GM20000 (cell line): ENCODE data around the gene NEK3.
"Not testable (repeated sequence)": the region's sequence is repeated elsewhere in the genome, so short reads cannot be mapped to it uniquely, and the experiment has no call there.

Experiments used
- DNase-seq: peaks from one replicate; pipeline ENCODE4 v3.0.0; 2012; ENCODE audit warnings: low spot score
- CTCF ChIP-seq: IDR thresholded peaks from 2 replicates; pipeline ENCODE4 v1.5.1; 2012; ENCODE audit warnings: mild to moderate bottlenecking, control low read depth; ENCODE audit errors: extremely low read depth, missing control alignments

Gene NEK3

DNA sequence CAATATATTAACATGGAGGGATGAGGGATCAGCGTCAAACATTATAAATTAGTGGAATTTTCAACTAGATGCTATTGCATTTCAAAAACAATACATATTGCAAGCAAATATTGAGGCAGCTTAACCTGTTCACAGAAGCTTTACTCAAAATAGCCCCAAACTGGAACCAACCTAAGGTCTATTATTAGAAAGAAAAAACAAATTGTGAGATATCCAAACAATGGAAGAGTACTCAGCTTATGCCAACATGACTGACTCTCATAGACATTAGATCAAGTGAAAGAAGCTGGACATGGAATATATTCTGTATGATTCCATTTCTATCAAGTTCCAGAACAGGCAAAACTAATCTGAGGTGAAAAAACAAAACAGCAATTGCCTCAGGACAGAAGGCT, 27.6 kb upstream of the NEK3 start:
- no peak for TF ChIP-seq CTCF
- DNase-seq = no peak

- DNase-seq = not testable (repeated sequence)
Measured at GRCh38 chr13:52181316-52181954, 22.0 kb upstream of the NEK3 start.

GRCh38 chr13:52179925-52180324, 20.5 kb upstream of the NEK3 start:
- no peak for DNase-seq
- no peak for TF ChIP-seq CTCF

GRCh38 chr13:52177276-52177675, 17.9 kb upstream of the NEK3 start:
- no peak for TF ChIP-seq CTCF
- no peak for DNase-seq

GRCh38 chr13:52173970-52174369, 14.6 kb upstream of the NEK3 start:
- DNase-seq = not testable (repeated sequence)

DNA sequence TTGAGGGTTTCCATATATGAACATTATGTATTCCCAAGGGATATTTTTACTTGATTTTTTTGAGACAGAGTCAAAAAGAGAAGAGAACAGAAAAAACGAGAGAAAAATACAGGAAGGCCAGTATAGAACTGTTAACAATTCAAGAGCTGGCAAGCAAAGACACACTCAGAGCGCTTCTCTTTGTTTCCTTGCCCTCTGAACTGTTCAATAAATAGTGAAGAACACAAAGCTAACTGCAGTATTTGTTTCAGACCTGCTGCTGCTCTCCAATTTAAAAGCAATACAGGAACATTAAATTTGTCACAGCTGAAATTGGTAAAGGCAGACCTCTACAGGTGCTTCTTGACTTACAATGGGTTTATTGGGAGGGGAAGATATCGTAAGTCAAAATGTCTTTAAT, 14.0 kb upstream of the NEK3 start:
- TF ChIP-seq CTCF = no peak
- no peak for DNase-seq

DNA sequence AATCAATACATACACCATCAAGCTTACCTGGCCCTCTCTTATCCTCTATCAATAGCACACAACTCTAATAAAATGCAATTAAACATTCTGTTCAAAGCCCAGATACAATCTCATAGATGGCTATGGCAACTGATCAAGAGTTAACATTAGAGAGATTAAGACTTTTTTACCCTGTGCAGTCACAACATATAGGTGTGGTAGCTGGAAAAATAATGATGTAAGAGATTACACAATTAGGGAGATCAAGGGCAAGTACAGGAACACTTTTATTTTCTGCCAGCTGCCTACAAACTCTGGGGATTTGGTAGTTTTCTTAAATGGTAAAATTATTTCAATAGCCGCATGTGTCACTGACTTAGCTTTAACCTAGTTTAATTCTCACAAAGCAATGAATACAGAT, 12.3 kb upstream of the NEK3 start:
- DNase-seq = not testable (repeated sequence)

DNA sequence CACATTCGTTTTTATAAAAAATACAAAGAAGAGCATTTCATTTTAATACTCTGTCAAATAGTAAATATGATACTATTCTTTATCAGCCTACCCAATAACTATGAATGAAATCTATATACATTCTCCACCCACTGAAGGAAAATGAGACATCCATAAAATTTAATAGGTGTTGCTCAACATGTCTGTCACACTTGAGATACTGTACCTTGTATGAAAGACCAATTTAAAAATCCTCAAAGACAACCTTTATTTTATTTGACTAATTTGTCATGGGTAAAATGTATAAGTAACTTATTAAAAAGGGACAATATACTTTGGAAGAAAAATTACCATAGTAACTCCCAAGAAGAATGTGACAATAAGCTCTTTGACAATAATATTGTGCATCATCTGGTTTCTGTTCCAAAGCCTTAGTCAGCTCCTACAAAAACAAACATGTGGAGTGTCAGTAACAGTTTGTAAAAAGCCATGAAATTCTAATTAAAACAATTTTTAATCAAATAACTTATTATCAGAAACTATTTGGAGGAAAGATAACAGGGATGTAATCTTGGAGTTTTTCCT, 11.5 kb upstream of the NEK3 start:
- DNase-seq = not testable (repeated sequence)

GRCh38 chr13:52169839-52170238, 10.4 kb upstream of the NEK3 start:
- DNase-seq = no peak

More at GRCh38 chr13:52169839-52170238, 10.4 kb upstream of the NEK3 start:
- no peak for TF ChIP-seq CTCF
